Stimulated activated CD8-positive, alpha-beta memory T cell treated with anti-CD3 and anti-CD28 coated beads, Interleukin-15, amount 100 ng/mL, for 1 hour (primary cell): ENCODE data around the gene AMOTL1.

ENCODE experiments used
- DNase-seq: peaks from one replicate; pipeline ENCODE4 v3.0.0-alpha.2; 2020; ENCODE audit warnings: low read depth

Gene AMOTL1

DNA sequence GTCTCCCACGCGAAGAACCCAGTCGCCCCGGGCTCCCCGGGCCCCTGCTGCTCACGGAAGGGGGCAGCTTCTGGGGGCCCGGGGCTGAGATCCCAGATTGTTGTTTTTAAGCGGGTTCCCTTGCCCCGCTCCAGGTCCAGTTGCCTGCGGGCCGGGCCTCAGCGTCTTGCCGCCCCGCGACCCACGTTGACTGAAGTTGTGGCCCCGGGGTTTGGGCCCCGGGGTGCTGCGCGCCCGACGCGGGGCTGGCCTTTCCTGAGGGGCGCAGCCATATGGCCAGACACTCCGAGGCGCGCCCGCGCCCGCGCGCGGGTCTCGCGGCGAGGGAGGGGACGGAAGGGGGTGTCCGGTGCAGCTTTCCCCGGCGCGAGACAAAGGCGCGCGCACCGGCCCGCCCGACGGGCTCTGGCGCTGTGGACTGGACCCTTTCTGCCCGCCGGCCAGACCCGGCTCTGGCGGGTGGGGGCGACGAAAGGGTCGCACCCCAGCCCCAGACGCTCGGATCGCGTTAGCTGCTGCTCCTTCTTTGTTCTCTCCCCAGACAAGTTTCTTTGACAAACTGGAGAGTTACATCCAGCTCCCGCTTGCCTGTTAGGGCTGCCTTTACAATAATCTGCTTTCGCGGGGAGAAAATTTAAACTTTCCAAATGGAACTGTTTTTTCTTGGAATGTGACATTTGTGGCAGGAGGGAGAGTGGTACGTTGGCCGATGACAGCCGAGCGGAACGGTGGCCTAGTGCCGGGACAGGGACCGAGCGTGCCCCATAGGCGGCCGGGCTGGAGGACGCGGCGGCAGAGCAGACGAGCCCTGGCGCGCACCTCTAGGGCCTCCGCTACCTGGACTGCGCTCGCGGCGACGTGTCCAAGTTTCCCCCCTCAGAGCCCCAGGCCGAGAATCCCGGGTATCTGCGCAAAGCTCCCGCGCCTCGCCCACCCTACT, 716 bp downstream of the AMOTL1 start:
- no peak for DNase-seq

DNA sequence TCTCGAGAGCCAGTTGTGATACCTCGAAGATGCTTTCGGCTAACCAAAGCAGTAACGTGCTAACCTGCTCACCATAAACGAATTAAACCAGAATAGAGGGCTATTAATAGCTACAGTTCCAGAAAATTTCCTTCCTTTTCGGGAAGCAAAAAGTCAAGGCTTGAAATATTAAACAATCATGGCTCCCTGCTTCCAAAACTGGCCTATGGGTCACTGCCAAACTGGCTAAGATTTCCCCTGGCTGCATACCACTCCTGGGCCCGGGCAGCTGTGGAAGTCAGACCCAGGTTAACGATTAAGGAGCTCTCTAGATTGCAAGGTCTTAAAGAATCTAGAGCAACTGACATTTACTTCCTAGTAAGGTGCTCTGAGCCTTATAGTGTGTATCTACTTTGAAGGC, 1.7 kb downstream of the AMOTL1 start:
- no peak for DNase-seq

DNA sequence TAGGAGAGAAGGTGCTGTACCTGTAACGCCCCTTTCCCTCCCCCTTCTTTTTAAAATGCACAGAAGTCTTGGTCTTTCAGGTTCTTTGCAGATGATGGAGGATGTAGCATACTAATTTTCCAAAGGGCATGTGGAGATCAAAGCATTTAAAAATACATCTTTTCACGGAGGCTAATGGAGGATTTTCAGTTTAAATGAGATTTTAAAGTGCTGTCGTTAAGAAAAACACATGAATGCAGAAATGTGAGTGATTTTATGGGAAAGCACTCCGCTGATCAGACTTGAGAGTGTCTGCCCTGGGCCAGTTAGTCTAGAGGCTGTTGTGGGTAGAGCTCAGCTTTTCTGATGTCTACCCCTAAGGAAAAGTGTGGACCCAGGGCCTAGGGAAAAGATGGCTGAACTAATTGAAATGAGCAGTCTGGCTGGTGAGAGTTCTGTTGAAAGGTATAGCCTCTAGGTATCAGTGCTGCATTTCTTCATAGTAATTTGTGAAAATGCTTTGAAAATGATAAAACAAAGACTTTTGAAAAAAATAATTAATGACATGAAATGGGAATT, 2.5 kb downstream of the AMOTL1 start:
- no peak for DNase-seq

DNA sequence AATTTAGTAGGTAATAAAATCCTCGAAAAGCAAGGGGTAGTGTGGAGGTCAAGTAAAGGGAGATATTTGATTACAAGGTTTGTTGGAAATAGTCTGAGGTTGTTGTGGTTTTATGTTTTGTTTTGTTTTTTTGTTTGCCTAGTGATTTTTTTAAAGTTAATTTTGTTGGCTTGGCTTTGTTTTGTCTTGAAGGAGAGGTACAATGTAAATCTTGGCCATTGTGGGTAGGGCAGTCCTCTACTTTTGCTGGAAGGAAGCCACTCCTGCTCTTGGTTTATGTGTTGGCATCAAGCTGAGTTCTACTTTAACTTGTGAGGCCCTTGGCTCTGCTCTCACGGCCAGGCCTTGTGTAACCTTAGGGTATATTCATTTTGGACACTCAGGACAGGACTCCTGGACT, 3.2 kb downstream of the AMOTL1 start:
- no peak for DNase-seq

DNA sequence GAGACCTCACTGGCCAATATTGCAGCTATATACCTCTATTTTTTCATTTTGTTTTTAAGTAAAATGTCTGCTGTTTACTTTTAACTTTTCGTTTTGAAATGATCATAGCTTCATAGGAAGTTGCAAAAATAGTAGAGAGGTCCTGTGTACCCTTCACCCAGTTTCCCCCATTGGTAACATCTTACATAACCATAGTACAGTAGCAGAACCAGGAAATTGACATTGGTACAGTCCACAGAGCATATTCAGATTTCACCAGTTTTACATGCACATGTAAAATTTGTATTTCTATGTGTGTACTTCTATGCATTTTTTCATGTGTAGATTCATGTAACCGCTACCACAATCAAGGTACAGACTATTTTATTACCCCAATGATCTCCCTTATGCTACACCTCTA, 3.8 kb downstream of the AMOTL1 start:
- DNase-seq: no peak

DNA sequence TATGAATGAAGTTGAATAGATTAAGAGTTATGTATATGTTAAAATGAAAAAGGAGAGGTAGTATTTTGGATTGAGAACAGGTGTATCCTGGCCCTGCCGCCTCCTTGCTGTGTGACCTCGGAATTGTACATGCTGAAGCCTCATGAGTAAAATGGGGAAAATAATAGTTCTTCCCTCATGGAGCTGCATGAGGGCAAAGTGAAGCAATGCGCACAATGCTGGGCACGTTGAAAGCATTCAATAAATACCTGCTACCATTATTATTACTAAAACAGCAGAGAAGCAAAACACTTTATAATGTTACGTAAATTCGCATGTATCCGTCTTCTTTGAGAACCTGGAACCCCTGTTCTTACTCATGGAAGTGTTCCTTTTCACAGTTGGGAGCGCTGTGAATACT, 5.7 kb downstream of the AMOTL1 start:
- no peak for DNase-seq

DNA sequence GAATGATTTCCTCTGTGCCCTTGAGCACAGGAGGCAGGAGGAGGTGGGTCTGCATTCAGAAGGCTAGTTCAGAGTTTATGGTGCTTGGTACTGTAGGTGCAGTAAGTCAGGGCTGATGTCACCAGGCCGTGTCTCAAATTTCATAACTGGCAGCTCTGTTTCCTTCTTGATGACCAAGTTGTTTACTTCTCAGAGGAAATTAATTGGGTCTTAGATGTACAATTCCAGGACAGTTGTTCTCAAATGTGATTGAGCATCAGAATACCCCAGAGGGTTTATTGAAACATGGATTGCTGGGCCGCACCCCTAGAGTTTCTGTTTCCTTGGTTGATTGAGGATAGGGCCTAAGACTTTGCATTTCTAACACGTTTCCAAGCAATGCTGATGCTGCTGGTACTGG, 6.2 kb downstream of the AMOTL1 start:
- no peak for DNase-seq

DNA sequence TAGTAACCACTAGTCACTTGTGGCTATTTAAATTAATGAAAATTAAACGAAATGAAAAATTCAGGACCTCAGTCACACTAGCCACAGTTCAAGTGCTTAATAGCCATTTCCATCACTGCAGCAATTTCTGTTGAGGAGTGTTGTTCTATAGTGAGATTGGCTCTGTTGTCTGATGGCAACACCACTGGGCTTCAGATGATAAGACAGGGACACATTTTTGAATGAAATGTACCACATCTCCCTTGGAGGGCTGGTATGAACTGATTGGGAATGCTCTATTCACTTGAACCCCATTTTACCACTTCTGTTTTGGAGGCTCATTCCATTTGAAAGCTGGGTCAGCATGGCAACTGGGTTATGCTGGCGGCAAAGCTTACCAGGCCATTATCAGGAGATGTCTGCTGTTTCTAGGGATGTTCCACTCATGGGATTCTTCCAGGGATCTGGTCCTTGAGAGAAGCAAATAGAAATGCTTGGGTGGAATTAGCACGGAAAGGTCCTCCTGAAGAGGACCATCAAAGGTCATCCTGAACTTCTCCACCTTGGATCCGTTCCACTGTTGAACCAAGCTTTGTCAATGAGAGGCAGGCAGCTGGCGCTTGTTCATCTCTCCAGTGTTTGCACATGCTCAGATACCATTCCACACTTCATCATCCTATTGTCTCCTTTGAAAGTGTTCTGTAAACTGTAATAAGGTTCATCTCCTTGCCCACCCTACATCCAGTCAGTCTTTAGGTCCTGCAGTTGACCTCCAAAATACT, 7.6 kb downstream of the AMOTL1 start:
- no peak for DNase-seq

DNA sequence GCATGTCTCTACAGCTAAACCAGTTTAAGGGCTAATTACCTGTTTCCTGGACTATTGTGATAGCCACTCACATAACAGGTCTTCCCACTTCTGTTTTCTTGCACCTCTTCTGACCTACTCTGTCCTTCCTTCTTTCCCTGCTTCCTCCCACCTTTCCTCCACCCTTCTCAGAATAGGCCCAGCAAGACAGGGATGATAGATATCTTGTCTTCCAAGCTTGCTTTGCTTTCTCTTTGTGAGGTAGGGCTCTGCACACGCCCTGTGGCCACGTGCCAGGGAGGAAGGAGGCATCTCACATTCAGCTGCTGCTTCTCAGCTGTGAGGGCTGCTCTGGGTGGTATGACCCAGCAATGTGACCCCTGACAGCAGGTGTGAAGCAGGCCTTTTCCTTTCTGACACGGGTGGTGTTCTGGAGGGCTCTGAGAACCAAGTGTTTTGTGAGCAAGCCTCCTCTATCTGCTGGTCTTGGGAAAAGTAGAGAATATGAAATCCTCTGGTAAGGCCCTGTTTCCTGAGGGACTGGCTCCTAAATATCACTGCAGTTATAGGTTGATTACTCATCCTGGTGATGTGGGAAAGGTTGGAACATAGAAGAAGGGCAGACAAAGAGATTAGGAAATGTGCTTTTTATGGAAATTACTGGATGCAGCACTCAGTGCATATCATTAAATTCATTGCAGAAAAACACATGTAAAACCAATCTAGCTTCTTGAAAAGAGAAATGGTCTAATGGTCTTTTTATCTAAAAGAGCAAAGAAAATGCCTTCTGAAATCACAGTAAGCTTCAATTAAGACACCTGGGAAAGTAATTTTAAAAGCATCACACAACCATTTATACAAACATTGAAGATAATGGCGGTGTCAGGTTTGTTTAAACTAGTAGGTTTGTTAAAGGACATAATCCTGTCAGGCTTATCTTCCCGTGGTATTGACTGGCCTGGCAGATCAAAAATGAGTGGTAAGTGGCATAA, 8.5 kb downstream of the AMOTL1 start:
- DNase-seq: no peak

DNA sequence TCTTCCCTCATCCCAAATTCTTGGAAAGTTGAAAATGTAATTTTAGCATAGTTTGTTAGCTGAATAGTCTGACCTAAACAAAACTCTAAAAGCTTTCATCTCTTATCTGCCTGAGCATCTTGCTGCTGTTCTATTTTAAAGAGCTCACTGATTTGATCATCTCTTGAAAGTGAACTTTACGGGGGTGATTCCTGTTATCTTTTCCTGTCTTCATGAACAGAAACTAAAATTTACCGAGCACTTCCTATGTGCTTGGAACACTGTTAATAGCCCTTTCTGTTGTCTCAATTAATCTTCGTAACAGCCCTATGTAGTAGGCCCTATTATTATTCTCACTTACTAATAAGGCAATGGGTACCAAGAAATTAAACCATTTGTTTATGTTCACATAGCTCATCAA, 12.3 kb downstream of the AMOTL1 start:
- DNase-seq: no peak

DNA sequence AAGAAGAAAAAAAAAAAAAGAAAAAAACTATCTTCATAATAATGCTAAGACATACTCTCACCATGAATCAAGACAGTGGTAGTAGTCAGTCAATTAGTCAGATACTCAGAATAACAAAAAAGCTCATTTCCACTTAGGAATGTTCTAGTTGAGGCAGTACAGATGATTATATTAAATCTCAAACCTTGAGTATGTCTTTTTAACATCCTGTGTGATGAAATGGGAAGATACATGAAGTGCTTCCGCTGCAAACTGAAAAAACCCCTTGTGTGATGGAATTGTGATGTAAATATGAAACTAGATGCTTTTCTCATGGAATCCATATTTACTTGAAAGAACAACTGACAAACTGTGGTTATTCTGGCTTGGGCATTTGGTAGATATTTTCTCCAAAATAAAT, 13.7 kb downstream of the AMOTL1 start:
- no peak for DNase-seq

DNA sequence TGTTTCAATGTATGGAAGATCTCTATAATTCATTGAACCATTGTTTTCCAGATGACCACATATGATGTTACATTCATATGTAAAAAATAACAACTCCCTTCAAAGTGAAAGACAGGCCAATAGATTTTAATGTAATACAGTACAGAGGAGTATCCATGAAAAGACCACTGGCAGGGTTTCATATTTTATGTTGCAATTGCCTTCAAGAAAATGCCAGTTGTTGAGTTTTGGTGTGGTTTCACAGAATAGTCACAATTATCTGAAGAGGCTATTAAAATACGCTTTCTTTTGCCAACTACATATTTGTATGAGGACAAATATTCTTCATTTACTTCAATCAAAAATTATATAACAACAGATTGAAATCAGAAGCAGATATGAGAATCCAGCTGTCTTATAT, 14.3 kb downstream of the AMOTL1 start:
- DNase-seq: no peak

DNA sequence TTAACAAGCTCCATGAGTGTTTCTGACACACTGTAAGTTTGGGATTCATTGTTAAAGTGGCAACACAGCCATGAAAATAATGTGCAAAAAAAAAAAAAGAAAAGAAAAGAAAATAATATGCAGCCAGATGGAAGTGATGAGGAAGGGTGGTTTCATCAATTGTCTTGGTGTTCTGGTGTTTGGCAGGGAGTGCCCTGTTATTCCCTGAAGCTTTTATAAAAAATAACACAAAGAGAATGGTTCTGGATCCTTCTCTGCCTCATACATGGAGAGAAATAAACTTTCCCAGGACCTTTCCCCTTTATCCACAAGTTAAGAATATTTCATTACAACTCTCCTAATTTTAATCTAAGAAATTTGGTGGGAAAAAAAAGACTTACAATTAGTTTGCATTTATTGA, 16.7 kb downstream of the AMOTL1 start:
- DNase-seq: no peak

DNA sequence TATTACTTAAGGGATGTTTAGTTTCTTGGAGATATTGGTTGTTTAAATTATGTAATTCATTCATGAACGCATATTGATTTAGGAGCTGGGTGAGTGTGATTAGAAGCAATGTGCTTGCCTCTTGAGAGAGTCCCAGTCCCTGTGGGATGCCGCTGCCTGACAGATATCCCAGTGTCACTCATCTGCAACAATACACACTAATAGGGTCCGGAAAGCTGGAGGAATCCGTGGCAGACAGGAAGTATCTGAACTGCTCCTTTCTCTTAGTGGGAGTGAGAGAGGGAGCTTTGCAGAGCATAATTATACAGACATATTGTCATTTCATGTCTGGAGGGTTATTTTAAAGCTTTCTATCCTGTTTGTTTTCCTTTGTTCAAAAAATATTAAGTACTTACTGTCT, 17.4 kb downstream of the AMOTL1 start:
- DNase-seq: no peak

DNA sequence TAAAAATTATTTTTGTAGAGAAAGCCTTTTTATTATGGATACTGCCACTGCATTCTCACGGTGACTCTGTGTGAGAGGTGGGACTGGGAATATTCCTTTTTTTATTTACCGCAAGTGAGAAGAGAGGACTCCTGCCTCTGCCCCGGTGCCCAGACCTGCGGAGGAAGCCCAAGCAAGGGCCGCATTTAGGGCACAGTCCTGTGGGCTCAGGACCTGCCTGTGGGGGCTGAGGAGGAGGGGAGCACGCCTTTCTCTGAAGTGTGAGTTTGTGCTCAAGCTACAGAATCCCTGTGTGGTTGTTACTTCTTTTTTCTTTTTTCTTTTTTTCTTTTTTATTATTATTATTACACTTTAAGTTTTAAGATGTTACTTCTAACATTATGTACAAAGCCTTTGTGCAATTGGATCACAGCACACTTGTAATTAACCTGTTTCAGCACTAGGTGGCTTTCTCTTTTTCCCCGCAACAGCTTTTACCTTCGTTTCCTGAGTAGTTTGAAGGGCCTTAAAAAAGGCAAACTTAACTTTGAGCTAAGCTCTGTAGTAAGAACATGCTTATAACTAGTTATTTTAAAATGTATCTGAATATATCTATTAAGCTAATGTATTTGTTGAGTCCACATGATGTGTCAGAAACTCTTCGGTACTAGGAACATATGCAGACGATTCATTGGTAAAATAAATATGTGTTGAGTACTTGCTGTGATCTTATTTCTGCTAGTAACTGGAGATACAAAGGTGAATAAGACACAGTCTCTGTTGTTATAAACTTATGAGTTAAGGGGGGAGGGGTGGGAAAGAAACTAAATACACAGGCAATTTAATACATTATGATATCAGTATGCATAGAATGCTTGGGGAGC, 18.3 kb downstream of the AMOTL1 start:
- no peak for DNase-seq

DNA sequence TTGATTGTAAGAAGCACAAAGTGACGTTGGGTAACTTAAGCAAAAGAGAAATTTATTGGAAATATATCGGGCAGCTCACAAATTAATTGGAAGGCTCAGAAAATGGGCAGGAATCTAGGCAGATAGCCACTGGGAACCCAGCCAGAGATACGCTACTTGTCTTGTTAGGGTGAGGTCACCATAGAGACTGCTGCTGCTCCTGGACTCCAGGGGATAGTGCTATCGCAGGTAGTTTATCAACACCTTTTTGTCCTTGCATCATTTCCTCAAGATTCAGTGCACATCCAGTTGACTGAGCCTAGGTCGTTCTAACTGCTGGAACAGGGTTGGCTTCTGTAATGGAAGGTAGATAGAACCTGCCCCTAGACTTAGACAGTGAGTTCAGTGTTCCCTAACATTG, 19.6 kb downstream of the AMOTL1 start:
- no peak for DNase-seq

DNA sequence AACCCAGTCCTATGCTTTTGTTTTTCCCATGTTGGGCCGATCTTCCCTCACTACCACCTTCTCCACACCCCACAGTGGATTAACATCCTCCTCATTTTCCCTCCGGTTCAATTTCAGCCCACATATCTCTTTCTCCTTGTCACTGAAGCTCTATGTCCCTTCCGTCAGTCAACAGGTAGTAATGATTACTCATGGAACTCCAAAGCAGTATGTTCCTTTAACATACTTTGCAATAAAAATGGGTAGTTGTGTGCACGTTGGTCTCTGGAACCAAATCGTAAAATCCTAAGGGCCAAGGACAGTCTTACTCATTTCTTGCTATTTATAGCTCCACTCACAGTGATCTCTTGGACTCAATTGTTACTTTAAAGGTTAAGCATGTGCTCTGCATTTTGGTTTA, 20.2 kb downstream of the AMOTL1 start:
- DNase-seq: no peak

DNA sequence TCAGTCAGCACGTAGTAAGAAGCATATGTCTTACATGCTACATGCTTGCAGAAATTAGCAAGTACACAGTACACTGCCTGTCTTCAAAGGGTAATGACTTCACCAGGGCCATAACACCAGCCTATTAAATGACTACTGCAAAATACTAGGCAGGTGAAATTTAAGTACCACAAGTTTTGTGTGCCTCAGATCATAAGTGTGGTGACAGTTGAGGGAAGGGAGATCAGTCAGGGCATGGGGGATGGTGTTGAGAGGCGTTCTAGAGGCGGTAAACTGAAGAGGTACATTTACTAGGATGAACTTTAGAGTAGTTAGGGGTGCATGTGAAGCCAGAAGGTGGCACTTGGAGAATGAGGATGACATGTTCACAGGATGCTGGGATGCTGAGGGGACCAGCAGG, 22.0 kb downstream of the AMOTL1 start:
- no peak for DNase-seq

DNA sequence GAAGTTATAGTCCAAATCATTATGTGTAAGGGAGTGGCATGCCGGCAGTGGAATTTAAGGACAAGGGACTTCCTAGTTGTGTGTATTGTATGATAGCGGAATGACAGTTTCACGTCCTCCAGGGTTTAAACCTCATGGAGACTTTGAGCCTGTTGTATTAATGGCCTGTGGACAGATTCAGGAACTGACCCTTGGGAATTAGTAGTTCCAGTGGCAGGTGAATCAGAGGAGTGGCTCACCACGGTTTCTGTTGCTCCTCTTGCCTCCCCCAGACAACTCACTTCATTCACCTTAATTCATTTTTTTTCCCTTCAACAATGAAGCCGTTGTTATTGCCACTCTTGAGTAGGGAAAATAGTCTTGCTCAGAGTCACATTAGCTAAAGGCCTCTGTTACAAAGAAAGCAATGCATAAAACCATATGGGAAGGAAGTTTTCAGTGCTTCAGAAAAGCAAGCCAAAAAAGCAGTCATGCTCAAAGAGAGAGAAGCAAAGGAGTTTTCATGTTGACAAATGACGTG, 22.6 kb downstream of the AMOTL1 start:
- DNase-seq: no peak

DNA sequence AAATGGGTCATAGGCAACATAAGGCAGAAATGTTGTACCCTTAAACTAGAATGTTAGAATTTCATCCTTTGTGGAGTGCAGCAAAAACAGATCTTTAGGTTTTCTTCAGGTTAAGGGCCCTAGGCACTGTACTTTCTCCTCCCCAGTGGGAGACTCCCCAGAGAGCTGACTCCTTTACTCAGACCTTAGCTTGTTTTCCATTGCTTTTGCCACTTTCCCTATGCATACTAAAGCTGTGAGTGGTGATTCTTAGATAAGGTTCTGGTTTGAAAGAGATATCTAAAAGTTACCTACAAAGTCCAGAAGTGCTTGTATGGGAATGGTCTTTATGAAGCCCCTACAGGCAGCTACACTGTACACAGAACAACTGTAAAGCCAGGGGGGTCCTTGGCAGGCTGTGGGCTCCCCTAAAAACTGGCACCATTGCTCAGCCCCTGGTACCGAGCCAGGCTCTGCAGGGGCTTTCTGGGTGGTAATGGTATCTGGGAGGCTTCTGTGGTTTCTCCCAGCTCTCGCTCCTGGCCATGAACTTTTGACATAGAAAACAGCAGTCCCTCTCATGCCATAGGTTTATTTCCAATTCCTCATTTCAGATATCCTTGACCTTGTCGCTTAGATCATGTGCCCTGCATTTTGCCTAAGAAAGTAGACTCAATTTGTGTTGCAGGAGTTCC, 23.2 kb downstream of the AMOTL1 start:
- no peak for DNase-seq
